H9 (cell line): ENCODE measurements around the gene PCDH17. TPM values are rescaled to one million over a fixed set of nuclear protein-coding genes. Genes with fewer than 3 reads are reported as not detected.

ENCODE experiments used
- DNase-seq: peaks from one replicate; pipeline ENCODE4 v3.0.0-alpha.2; 2017
- H2AFZ ChIP-seq: one replicate; pipeline ENCODE4 v1.6.1; 2013; ENCODE audit warnings: mild to moderate bottlenecking, low read length, control low read depth, moderate library complexity
- H2AK5ac ChIP-seq: 2 replicates; pipeline ENCODE4 v1.6.1; 2013; ENCODE audit warnings: low read length, control low read depth, mixed read lengths; ENCODE audit not compliant: insufficient read length
- H2BK120ac ChIP-seq: one replicate; pipeline ENCODE4 v1.6.1; 2013; ENCODE audit warnings: low read depth, mild to moderate bottlenecking, low read length, control low read depth, inconsistent platforms; ENCODE audit not compliant: poor library complexity, severe bottlenecking
- H2BK12ac ChIP-seq: 2 replicates; pipeline ENCODE4 v1.6.1; 2013; ENCODE audit warnings: low read length, control low read depth, mixed read lengths, low read depth; ENCODE audit not compliant: insufficient read length
- H2BK15ac ChIP-seq: 2 replicates; pipeline ENCODE4 v1.6.1; 2013; ENCODE audit warnings: low read depth, low read length, control low read depth
- H2BK20ac ChIP-seq: one replicate; pipeline ENCODE4 v1.6.1; 2013; ENCODE audit warnings: low read depth, mild to moderate bottlenecking, low read length, control low read depth, inconsistent platforms; ENCODE audit not compliant: poor library complexity, severe bottlenecking
- H2BK5ac ChIP-seq: 2 replicates; pipeline ENCODE4 v1.6.1; 2013; ENCODE audit warnings: low read length, control low read depth, mixed read lengths; ENCODE audit not compliant: insufficient read length
- H3K14ac ChIP-seq: 2 replicates; pipeline ENCODE4 v1.6.1; 2013; ENCODE audit warnings: low read length, control low read depth; ENCODE audit not compliant: insufficient read depth
- H3K18ac ChIP-seq: 2 replicates; pipeline ENCODE4 v1.6.1; 2013; ENCODE audit warnings: low read depth, mild to moderate bottlenecking, mixed read lengths, low read length, control low read depth; ENCODE audit not compliant: insufficient read length
- H3K23ac ChIP-seq: 2 replicates; pipeline ENCODE4 v1.6.1; 2013; ENCODE audit warnings: low read length, control low read depth, mixed read lengths, low read depth; ENCODE audit not compliant: insufficient read length
- H3K23me2 ChIP-seq: 2 replicates; pipeline ENCODE4 v1.6.1; 2013; ENCODE audit warnings: low read depth, mild to moderate bottlenecking, mixed read lengths, low read length, control low read depth; ENCODE audit not compliant: insufficient read length, poor library complexity, severe bottlenecking
- H3K27ac ChIP-seq: 2 replicates; pipeline ENCODE4 v1.5.1; 2013; ENCODE audit warnings: low read length, control low read depth, mixed read lengths, low read depth; ENCODE audit not compliant: insufficient read length
- H3K27me3 ChIP-seq: 2 replicates; pipeline ENCODE4 v1.6.1; 2013; ENCODE audit warnings: low read length, control low read depth, inconsistent platforms; ENCODE audit not compliant: insufficient read depth
- H3K4ac ChIP-seq: 2 replicates; pipeline ENCODE4 v1.6.1; 2013; ENCODE audit warnings: low read depth, mild to moderate bottlenecking, control low read depth, inconsistent platforms, low read length, moderate library complexity
- H3K4me1 ChIP-seq: 2 replicates; pipeline ENCODE4 v1.6.1; 2013; ENCODE audit warnings: low read length, control low read depth, inconsistent platforms; ENCODE audit not compliant: insufficient read depth
- H3K4me2 ChIP-seq: 2 replicates; pipeline ENCODE4 v1.6.1; 2013; ENCODE audit warnings: low read length, control low read depth, mixed read lengths; ENCODE audit not compliant: insufficient read length, insufficient read depth
- H3K56ac ChIP-seq: 2 replicates; pipeline ENCODE4 v1.6.1; 2013; ENCODE audit warnings: low read depth, mild to moderate bottlenecking, mixed read lengths, low read length, control low read depth; ENCODE audit not compliant: insufficient read length
- H3K79me1 ChIP-seq: 2 replicates; pipeline ENCODE4 v1.6.1; 2013; ENCODE audit warnings: low read depth, mild to moderate bottlenecking, moderate library complexity, low read length, control low read depth, inconsistent platforms; ENCODE audit not compliant: insufficient read depth, poor library complexity, severe bottlenecking
- H3K79me2 ChIP-seq: 2 replicates; pipeline ENCODE4 v1.6.1; 2013; ENCODE audit warnings: low read length, control low read depth, inconsistent platforms; ENCODE audit not compliant: insufficient read depth
- H3K9ac ChIP-seq: 2 replicates; pipeline ENCODE4 v1.6.1; 2013; ENCODE audit warnings: low read length, control low read depth, mixed read lengths; ENCODE audit not compliant: insufficient read length; ENCODE audit errors: extremely low read depth
- H3K9me3 ChIP-seq: one replicate; pipeline ENCODE4 v1.6.1; 2013; ENCODE audit warnings: low read depth, low read length, inconsistent platforms; ENCODE audit not compliant: control insufficient read depth
- H3T11ph ChIP-seq: one replicate; pipeline ENCODE4 v1.6.1; 2013; ENCODE audit warnings: mild to moderate bottlenecking, low read length, control low read depth, inconsistent platforms
- H4K20me1 ChIP-seq: one replicate; pipeline ENCODE4 v1.6.1; 2013; ENCODE audit not compliant: control insufficient read depth, insufficient read length, insufficient read depth
- H4K5ac ChIP-seq: 2 replicates; pipeline ENCODE4 v1.6.1; 2013; ENCODE audit warnings: low read depth, mild to moderate bottlenecking, mixed read lengths, low read length, control low read depth; ENCODE audit not compliant: insufficient read length
- H4K8ac ChIP-seq: replicated peaks from 2 replicates; pipeline ENCODE4 v1.6.1; 2013; ENCODE audit warnings: low read length, control low read depth, mixed read lengths, low read depth; ENCODE audit not compliant: insufficient read length
- H4K91ac ChIP-seq: 2 replicates; pipeline ENCODE4 v1.6.1; 2013; ENCODE audit warnings: low read depth, mild to moderate bottlenecking, moderate library complexity, mixed read lengths, low read length, control low read depth; ENCODE audit not compliant: insufficient read length
- H3K27ac Mint-ChIP-seq, 3 experiments: 2 replicates in 2 of 3; 3 replicates in 1 of 3; pipeline ENCODE4 v1.8.0; 2020 to 2021; ENCODE audit warnings: mixed read lengths in 3 of 3, mild to moderate bottlenecking in 1 of 3, moderate library complexity in 1 of 3
- H3K27me3 Mint-ChIP-seq: 2 replicates; pipeline ENCODE4 v1.8.0; 2021; ENCODE audit warnings: low read depth, mild to moderate bottlenecking, moderate library complexity, mixed read lengths
- H3K36me3 Mint-ChIP-seq, 3 experiments: 2 replicates in 2 of 3; 3 replicates in 1 of 3; pipeline ENCODE4 v1.8.0; 2020 to 2021; ENCODE audit warnings: low read depth in 3 of 3, mixed read lengths in 3 of 3; ENCODE audit not compliant: insufficient read depth in 1 of 3
- H3K4me1 Mint-ChIP-seq, 2 experiments: 2 replicates each; pipeline ENCODE4 v1.8.0; 2020; ENCODE audit warnings: mixed read lengths in 2 of 2
- H3K4me3 Mint-ChIP-seq, 2 experiments: 2 replicates in 1 of 2; 3 replicates in 1 of 2; pipeline ENCODE4 v1.8.0; 2020 to 2021; ENCODE audit warnings: mild to moderate bottlenecking in 2 of 2, mixed read lengths in 2 of 2, moderate library complexity in 1 of 2
- H3K9me3 Mint-ChIP-seq, 2 experiments: 2 replicates in 1 of 2; 3 replicates in 1 of 2; pipeline ENCODE4 v1.8.0; 2020; ENCODE audit warnings: mild to moderate bottlenecking in 2 of 2, mixed read lengths in 2 of 2, moderate library complexity in 1 of 2
- WGBS: extraction: QIAGEN DNeasy Blood & Tissue Kit; methylation state at CpG from one replicate; pipeline ENCODE4 v1.1.7; 2013; ENCODE audit warnings: missing lambda C conversion rate, low lambda C conversion rate, mixed read lengths; ENCODE audit not compliant: insufficient read length; ENCODE audit errors: extremely low coverage; 5-methylcytosine and 5-hydroxymethylcytosine counted together
- total RNA-seq: library from RNA; stranded (reverse); gene quantifications from 2 replicates; pipeline ENCODE4 v1.2.1, GENCODE V29; 2021
- TF ChIP-seq, protein P1 (sequence below): fragments of 200-600 bp; sonication (generic); conservative IDR thresholded peaks from 3 replicates; pipeline ENCODE4 v1.8.0; 2021; ENCODE audit warnings: antibody characterized with exemption, mild to moderate bottlenecking

PCDH17 gene
- total RNA-seq, 1 experiment from 2014 or later: 0.52 TPM

- Histone ChIP-seq H3K9me3 (no peaks in the 10 kb centered on the region), H2AK5ac (no peak overlapping the region), H3T11ph (no peak overlapping the region), H3K4me2 (no peak overlapping the region), H4K20me1 (no peaks in the 10 kb centered on the region), H3K14ac (no peak overlapping the region), H3K4me1 (no peaks in the 10 kb centered on the region), H3K23me2 (no peaks in the 10 kb centered on the region), H3K27ac (no peak overlapping the region), H2BK20ac (no peak overlapping the region), H3K9ac (no peak overlapping the region), H2BK120ac (no peak overlapping the region), H3K27me3 (no peaks in the 10 kb centered on the region; the same call in 1 of the 2 replicates), H2BK5ac (no peak overlapping the region), H3K23ac (no peak overlapping the region), H3K79me2 (no peaks in the 10 kb centered on the region), H4K8ac (no peak overlapping the region), H3K56ac (no peak overlapping the region), H3K18ac (no peak overlapping the region), H4K91ac (no peak overlapping the region), H4K5ac (no peak overlapping the region), H2BK12ac (no peak overlapping the region), H2AFZ (no peak overlapping the region), H3K79me1 (no peaks in the 10 kb centered on the region), H3K4ac (no peak overlapping the region), H2BK15ac (no peak overlapping the region)
- Mint-ChIP-seq H3K9me3 (no peaks in the 10 kb centered on the region), H3K4me3 (no peak overlapping the region), H3K27me3 (no peaks in the 10 kb centered on the region), H3K27ac (no peak overlapping the region), H3K4me1 (no peaks in the 10 kb centered on the region), H3K36me3 (no peaks in the 10 kb centered on the region)
- DNase-seq: no peak
- TF ChIP-seq, protein P1, sequence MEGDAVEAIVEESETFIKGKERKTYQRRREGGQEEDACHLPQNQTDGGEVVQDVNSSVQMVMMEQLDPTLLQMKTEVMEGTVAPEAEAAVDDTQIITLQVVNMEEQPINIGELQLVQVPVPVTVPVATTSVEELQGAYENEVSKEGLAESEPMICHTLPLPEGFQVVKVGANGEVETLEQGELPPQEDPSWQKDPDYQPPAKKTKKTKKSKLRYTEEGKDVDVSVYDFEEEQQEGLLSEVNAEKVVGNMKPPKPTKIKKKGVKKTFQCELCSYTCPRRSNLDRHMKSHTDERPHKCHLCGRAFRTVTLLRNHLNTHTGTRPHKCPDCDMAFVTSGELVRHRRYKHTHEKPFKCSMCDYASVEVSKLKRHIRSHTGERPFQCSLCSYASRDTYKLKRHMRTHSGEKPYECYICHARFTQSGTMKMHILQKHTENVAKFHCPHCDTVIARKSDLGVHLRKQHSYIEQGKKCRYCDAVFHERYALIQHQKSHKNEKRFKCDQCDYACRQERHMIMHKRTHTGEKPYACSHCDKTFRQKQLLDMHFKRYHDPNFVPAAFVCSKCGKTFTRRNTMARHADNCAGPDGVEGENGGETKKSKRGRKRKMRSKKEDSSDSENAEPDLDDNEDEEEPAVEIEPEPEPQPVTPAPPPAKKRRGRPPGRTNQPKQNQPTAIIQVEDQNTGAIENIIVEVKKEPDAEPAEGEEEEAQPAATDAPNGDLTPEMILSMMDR: no peak
- WGBS: no CpG with 5 or more reads among the region's 1 CpG
Measured at GRCh38 chr13:57763689-57764088, 132.1 kb downstream of the PCDH17 start.
